Ascending aorta (tissue), 2 donors: ENCODE data around the gene NDFIP2. TPM values are rescaled to one million over a fixed set of nuclear protein-coding genes. Genes with fewer than 3 reads are reported as not detected.
A peak's percentile ranks its signal among the peaks of the same experiment; 100 is the strongest.

Experiments used
- DNase-seq, 2 donors: peaks; one replicate each; pipeline ENCODE4 v3.0.0-alpha.2; 2019; ENCODE audit warnings: low spot score in 2 of 2
- H3K27ac ChIP-seq, 2 donors: fragments of 200-600 bp; sonication (generic); one replicate each; pipeline ENCODE4 v1.5.1; 2016 to 2017; ENCODE audit warnings: mild to moderate bottlenecking in 1 of 2
- H3K27me3 ChIP-seq: fragments of 200-600 bp; sonication (generic); one replicate; pipeline ENCODE4 v1.5.1; 2017
- H3K36me3 ChIP-seq, 2 donors: fragments of 200-600 bp; sonication (generic); one replicate each; pipeline ENCODE4 v1.5.1; 2016
- H3K4me1 ChIP-seq, 2 donors: fragments of 200-600 bp; sonication (generic); one replicate each; pipeline ENCODE4 v1.5.1; 2016 to 2017; ENCODE audit warnings: mild to moderate bottlenecking in 1 of 2
- H3K4me3 ChIP-seq, 2 donors: fragments of 200-600 bp; sonication (generic); one replicate each; pipeline ENCODE4 v1.5.1; 2016 to 2017; ENCODE audit warnings: mild to moderate bottlenecking in 1 of 2
- H3K9me3 ChIP-seq, 2 donors: fragments of 200-600 bp; sonication (generic); one replicate each; pipeline ENCODE4 v1.5.1; 2016
- CTCF ChIP-seq, 3 experiments: fragments of 200-600 bp in 2 of 3; fragments of 450-650 bp in 1 of 3; sonication (generic) in 2 of 3; IDR thresholded peaks; one replicate each; pipeline ENCODE4 v1.5.1; 2016 to 2019; ENCODE audit warnings: antibody characterized with exemption in 3 of 3, mild to moderate bottlenecking in 1 of 3, moderate library complexity in 1 of 3
- intact Hi-C: fragments of 100-400 bp; cut with DNase I; formaldehyde crosslinking; loops from one replicate; pipeline ENCODE4 v1.15.1; 2023
- total RNA-seq: library from RNA; depleted of rRNA; stranded (reverse); fragments of >200 nt; gene quantifications from one replicate; pipeline ENCODE4 v1.1.0, GENCODE V29; 2016

NDFIP2 gene
- total RNA-seq, result 16.6 TPM

- H3K4me3 ChIP-seq, result peak within 1 kb of the TSS; percentile 68 to 74
- no peaks in the 10 kb centered on the region for H3K9me3 ChIP-seq
- DNase-seq, result peak; percentile 24 to 91
- no peaks in the 10 kb centered on the region for H3K27me3 ChIP-seq
- intact Hi-C loops, result loop anchor here (2.0 kb wide), 1 partner anchor 74 kb away; the partner anchor contains the start of gene RBM26
- no peak for TF ChIP-seq CTCF (IDR thresholded peaks at IDR 0.05)
- peak within 1 kb of the TSS; percentile 30 to 39 for H3K27ac ChIP-seq
- H3K4me1 ChIP-seq, result peaks cover 2 to 9% of the 10 kb centered on the region in 2 donors
- no peaks in the 10 kb centered on the region for H3K36me3 ChIP-seq
These were observed at the start of gene NDFIP2 for GRCh38 chr13:79480954-79481684. TSS of gene NDFIP2 (plus strand) at chr13:79481155. CDS start at chr13:79481204, 49 bp downstream.

GRCh38 chr13:79432086-79432485 lies 48.9 kb upstream of the NDFIP2 start:
- intact Hi-C loops, result no loop called here
- no peak overlapping the region for H3K4me3 ChIP-seq

GRCh38 chr13:79432992-79433391 lies 48.0 kb upstream of the NDFIP2 start:
- intact Hi-C loops, result no loop called here
- TF ChIP-seq CTCF (IDR thresholded peaks at IDR 0.05), result no peak
- no peak for DNase-seq

More at GRCh38 chr13:79432086-79432485, 48.9 kb upstream of the NDFIP2 start:
- H3K4me1 ChIP-seq, result no peaks in the 10 kb centered on the region
- no peaks in the 10 kb centered on the region for H3K27me3 ChIP-seq
- H3K36me3 ChIP-seq, result no peaks in the 10 kb centered on the region
- DNase-seq, result no peak
- no peaks in the 10 kb centered on the region for H3K9me3 ChIP-seq
- H3K27ac ChIP-seq, result no peak overlapping the region
- TF ChIP-seq CTCF (IDR thresholded peaks at IDR 0.05), result no peak

GRCh38 chr13:79434556-79434955 lies 46.4 kb upstream of the NDFIP2 start:
- no peaks in the 10 kb centered on the region for H3K9me3 ChIP-seq
- H3K36me3 ChIP-seq, result no peaks in the 10 kb centered on the region
- H3K27me3 ChIP-seq, result no peaks in the 10 kb centered on the region
- no peak for TF ChIP-seq CTCF (IDR thresholded peaks at IDR 0.05)
- no peak overlapping the region for H3K4me3 ChIP-seq
- intact Hi-C loops, result no loop called here
- DNase-seq, result no peak
- H3K27ac ChIP-seq, result no peak overlapping the region
- H3K4me1 ChIP-seq, result no peaks in the 10 kb centered on the region

More at GRCh38 chr13:79432992-79433391, 48.0 kb upstream of the NDFIP2 start:
- Histone ChIP-seq H3K36me3 (no peaks in the 10 kb centered on the region), H3K4me1 (no peaks in the 10 kb centered on the region), H3K27ac (no peak overlapping the region), H3K27me3 (no peaks in the 10 kb centered on the region), H3K9me3 (no peaks in the 10 kb centered on the region), H3K4me3 (no peak overlapping the region)

GRCh38 chr13:79435561-79435990 lies 45.4 kb upstream of the NDFIP2 start:
- no peaks in the 10 kb centered on the region for H3K27me3 ChIP-seq

More at GRCh38 chr13:79435561-79435990, 45.4 kb upstream of the NDFIP2 start:
- H3K4me3 ChIP-seq, result no peak overlapping the region
- no peaks in the 10 kb centered on the region for H3K4me1 ChIP-seq
- no peak for DNase-seq
- H3K27ac ChIP-seq, result no peak overlapping the region
- intact Hi-C loops, result no loop called here
- H3K36me3 ChIP-seq, result no peaks in the 10 kb centered on the region
- TF ChIP-seq CTCF (IDR thresholded peaks at IDR 0.05), result no peak
- no peaks in the 10 kb centered on the region for H3K9me3 ChIP-seq
